Measurements from ENCODE around the gene ATPAF1. TPM values are rescaled to one million over a fixed set of nuclear protein-coding genes. Genes with fewer than 3 reads are reported as not detected.
"Not testable (repeated sequence)": the region's sequence is repeated elsewhere in the genome, so short reads cannot be mapped to it uniquely, and the experiment has no call there.

Gene ATPAF1
- total RNA-seq, 1 experiment from 2014 or later: 75.1 TPM

DNA sequence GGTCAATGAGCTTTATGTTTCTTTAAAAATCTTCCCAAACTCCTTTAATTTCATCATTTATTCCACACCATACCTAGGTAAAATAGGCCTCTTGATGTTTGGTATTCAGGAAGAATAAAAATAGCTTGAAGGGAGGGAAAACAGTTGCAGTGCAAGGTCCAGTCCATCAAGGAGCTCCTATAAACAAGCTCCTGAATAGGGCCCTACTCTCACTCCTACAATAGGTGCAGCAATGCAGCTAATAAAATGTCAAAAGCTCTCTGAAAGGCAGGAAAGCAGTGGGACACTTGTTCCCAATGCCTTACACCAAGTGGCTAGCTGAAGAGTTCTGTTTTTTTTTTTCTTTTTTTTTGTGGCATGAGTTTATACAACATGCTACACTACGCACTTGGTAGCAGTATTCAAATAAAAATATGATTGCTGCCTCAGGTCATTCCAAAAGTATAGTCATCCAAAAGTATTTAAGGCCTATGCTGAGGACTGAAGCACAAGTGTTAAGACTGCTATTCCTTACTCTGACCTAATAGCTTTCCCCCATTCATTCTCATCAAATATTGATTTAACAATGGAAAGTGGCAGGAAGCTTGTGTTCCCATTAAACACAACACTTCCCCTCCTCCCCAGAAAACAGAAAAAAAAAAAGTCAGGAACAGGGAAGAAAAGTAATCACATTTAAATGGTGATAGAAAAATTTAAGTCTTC is 13.3 kb upstream of the ATPAF1 start:
- DNase-seq (ENCODE audit: low read depth): no peak

DNA sequence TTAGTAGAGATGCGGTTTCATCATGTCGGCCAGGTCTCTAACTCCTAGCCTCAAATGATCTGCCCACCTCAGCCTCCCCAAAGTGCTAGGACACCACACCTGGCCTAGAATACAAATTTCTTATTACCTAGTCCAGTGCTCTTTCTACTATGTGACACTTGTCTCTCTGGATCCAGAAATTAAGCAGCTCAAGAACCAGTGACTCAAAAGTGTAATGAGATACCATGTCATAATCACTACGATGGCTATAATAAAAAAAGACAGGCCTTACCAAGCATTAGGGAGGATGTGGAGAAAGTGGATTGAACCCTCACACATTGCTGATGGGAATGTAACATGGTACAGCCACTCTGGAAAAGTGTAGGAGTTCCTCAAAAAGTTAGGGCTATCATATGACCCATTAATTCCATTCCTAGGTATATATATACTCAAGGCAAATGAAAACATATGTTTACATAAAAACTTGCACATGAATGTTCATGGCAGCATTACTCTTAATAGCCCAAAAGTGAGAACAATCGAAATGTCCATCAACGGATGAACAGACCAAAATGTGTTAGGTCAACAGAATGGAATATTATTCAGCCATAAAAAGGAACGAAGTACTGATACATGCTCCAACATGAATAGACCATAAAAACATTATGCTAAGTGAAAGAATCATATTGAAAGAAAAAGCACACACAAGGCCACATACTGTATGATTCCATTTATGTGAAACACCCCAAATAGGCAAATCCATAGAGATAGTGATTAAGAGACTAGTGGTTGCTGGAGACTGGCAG is 11.8 kb upstream of the ATPAF1 start:
- no peak for DNase-seq (ENCODE audit: low read depth)

- DNase-seq (ENCODE audit: low read depth): no peak
Measured at GRCh38 chr1:46677339-46677738, 9.2 kb upstream of the ATPAF1 start.

- DNase-seq (ENCODE audit: low read depth): no peak
Measured at GRCh38 chr1:46676531-46676930, 8.4 kb upstream of the ATPAF1 start.

DNA sequence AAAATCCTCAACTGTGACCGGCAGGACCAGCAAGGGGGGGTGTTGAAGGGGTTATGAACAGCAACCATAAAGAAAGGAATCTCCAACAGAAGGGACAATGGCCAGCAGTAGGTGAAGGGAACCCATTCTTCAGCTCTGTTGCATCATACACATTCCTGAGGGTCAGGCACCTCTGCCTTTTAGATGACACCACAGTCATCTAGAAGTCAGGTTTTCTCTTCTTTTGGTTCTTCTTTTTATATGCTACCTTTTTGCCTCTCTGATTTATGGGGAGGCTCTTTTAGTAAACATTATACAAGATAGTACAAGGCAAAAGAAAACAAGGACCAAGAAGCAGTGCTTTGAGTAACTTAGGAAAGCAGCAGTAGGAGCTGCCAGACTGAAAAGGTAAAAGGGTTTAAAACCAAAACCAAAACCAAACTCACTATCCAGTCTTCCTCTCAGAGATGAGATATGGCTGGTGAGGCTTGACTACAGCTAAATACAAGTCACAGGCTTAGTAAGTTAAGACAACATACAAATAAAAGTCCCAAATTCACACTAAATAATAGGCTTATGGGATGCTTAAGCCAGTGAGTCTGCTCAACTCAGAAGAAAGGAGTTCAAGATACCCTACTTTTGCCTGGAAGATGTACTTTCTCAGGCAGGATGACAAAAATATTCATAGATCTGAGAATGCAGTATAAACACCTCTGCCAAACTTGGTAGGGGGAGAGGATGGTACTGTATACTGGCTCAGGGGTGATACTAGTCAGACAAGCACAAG is 7.6 kb upstream of the ATPAF1 start:
- no peak for DNase-seq (ENCODE audit: low read depth)

- DNase-seq (ENCODE audit: low read depth): peak; percentile 55
Measured at GRCh38 chr1:46673749-46674182, 5.6 kb upstream of the ATPAF1 start.

GRCh38 chr1:46672696-46673095 is 4.5 kb upstream of the ATPAF1 start:
- no peak for DNase-seq (ENCODE audit: low read depth)

DNA sequence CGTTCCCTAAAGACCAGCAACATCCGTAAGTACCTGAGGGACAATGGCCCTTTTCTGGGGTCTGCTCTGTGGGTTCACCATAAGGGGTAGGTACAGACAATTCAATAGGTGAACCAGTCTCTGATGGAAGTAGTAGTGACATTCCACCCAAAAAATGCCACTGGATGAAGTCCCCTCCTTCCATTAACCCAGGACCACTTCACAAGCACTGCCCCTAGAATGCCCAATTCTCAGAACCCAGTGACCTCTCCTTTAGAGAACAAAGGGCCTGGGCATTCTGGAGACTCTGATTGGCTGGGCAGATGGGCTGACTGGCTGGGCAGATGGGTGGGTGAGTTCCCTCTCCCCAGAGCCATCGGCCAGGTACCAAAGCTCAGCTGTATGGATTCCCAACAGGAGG is 3.4 kb upstream of the ATPAF1 start, which contains the start of gene TEX38:
Gene TEX38 (plus strand): TSS at position 301 of the 400 bp plus-strand sequence. CDS start 81 bp downstream, at position 382.
- no peak for DNase-seq (ENCODE audit: low read depth)

GRCh38 chr1:46670134-46670533 is 2.0 kb upstream of the ATPAF1 start:
- DNase-seq (ENCODE audit: low read depth): no peak

- no peak for DNase-seq (ENCODE audit: low read depth)
Measured at GRCh38 chr1:46665983-46666382, 2.2 kb downstream of the ATPAF1 start.

GRCh38 chr1:46662919-46663318 is 5.2 kb downstream of the ATPAF1 start:
- not testable (repeated sequence) for DNase-seq (ENCODE audit: low read depth)

DNA sequence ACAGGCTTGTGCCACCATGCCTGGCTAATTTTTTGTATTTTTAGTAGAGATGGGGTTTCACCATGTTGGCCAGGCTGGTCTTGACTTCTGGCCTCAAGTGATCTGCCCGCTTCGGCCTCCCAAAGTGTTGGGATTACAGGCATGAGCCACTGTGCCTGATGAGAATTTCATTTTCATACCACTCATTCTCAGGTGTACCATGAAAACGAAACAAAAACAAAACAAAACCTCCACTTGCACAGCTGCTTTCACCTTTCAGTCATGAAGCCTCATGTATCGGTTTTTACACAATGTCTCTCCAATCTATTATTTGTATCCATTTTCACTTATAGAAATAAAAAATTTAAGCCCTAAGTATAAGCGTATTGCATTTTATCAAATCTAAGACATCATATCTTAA is 8.0 kb downstream of the ATPAF1 start:
- DNase-seq (ENCODE audit: low read depth): not testable (repeated sequence)

DNA sequence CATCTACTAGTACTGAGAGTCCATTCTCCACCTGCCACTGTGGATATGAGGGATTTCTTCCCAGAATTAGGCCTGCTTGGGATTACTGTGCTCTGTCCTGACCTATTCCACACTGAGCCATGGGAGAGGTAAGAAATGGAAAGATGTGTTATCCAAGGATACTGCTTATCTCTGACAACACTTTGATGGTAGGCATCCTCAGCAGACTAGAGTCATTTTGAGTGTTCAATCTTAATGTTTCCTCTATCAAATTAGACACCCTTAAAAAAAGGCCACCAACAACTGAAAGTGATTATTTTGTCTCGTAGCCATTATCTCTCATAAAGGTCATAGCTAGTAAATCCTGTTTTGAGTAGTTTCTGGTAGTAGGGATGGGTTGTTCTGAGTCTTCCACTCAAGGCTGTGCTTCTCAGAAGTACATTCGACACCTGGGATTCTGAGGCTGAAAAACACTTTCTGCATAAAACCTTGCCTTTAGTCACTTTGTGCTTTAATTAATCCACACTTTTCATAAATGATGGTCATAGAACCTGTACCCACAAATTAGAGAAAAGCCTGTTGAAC is 8.8 kb downstream of the ATPAF1 start:
- DNase-seq (ENCODE audit: low read depth): no peak

DNA sequence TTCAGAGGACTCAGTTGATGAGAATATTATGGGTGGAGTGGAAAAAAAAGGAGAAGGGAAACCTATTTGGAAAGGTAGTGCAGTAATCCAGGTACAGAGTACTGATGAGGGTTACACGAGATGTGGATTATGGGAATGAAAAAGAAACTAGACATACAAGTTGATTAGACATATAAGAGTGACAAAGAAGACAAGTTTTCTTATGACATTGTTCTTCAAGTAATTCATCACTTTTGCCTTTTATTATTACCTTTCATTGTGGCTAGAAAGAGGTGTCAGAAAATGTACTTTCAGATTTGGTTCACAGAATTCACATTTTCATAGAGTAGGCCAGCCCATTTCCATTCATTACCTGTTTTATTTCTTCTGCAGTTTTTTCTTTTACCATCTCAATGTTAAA is 10.4 kb downstream of the ATPAF1 start:
- no peak for DNase-seq (ENCODE audit: low read depth)

DNA sequence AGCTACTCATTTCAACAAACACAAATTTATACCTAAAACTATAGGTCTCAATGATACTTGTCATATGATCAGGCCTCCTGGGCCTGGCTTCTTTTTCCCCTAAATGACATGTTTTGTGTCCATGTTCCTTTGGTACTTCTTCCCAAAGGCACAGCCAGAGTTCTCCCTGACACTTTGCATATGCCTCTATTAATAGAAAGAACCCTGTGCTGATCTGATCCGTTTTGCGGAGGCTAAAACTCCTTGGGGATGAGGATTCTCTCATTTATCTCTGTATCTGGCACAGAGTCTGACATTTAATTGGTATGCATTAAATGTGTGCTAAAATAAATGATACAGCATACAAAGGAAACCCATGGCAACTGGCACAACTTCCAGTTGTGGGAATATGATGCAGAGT is 11.5 kb downstream of the ATPAF1 start:
- DNase-seq (ENCODE audit: low read depth): no peak

DNA sequence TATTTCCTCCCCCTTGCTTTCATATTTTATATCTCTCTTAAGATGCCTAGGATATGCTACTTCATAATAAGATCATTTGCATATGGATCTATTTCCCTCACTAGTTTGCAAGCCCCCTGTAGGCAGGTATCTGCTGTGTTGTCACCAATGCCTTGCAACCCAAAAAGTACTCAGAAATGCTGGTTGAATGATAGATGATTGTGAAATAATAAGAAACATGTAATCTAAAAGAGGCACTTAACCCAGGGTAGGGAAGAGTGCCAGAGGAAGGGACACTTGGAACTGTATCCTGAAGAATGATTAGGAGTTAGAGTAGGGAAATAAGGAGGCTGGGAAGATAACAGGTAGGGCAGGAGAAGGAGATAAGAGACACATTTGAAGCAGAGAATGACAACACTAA is 12.3 kb downstream of the ATPAF1 start:
- no peak for DNase-seq (ENCODE audit: low read depth)

DNA sequence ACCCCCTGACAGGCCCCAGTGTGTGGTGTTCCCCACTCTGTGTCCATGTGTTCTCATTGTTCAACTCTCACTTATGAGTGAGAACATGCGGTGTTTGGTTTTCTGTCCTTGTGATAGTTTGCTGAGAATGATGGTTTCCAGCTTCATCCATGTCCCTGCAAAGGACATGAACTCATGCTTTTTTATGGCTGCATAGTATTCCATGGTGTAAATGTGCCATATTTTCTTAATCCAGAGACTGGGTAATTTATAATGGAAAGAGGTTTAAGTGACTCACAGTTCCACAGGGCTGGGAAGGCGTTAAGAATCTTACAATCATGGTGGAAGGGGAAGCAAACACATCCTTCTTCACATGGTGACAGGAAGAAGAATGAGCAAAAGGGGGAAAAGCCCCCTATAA is 13.5 kb downstream of the ATPAF1 start:
- DNase-seq (ENCODE audit: low read depth): not testable (repeated sequence)

DNA sequence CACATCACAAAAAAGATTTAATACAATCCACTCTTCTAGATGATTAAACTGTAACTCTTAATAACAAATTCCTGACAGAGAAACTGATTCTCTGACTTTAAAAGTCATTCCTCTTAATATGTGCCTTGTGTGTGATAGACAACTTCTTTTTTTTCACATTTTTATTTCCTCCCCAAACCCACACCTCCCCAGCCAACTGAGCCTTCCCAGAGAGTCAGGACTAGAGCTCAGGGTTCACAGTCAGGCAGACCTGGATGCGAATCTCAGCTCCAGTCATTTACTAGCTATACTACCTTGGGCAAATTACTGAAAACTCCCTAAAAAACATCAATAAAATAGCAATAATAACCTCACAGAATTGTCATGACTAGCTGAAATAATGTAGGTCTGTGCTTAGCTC is 14.2 kb downstream of the ATPAF1 start:
- no peak for DNase-seq (ENCODE audit: low read depth)

DNA sequence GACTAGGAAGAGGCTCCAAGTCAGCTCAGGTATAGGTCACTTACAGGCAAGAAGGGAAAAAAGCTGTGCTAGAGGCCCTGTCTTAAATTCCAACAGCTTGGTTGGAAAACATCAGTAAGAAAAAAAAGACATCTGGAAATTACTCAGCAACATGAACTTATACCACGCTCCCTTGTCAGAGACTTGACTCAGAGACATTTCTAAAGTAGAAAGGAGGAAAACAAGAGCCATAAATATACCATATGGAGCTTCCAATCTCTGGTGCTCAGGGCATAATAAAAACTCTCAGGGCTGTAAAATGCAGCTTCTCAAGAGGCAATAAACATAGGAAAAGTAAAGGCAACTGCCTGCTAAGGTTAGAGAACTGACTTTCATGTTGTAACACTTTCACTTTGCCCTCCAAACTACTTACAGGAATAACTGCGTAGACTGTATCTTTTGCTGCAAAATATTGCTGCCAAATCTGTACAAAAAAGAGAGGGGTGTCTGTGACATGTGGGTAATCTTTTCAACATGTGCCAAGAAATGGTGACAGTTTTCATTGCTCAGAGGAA is 14.7 kb downstream of the ATPAF1 start:
- DNase-seq (ENCODE audit: low read depth): no peak

DNA sequence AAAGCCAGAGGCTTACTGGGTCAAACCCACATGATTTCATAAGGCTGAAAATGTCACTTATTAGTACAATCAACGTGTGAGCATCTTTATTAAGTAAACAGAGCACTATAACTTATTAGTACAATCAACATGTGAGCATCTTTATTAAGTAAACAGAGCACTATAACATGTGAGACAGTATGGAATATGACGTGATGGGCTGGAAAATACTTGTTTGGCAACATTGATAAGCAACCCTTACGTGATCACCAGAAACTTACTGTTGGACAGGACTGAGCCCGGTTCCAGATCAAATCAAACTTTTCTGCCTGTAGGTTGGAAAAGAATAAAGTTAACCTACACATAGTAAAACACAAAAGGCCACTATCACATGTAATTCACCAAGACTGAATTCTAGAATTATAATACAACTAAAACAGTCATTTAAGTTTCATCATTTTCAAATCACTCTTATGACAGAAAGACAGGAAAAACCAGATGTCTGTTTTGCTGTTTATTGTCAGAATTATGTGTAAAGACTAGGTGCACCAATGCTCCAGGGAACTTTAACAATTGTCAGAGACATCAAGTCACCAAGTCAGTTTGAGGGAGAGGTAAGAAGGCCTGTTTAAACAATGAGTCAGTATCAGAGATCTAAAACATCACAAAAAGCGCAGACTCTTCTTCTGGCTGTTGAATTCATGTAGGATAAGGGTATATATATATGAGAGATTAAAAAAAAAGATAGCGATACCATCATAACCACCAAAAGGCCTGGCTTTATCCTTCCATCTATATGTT is 15.7 kb downstream of the ATPAF1 start:
- DNase-seq (ENCODE audit: low read depth): no peak

DNA sequence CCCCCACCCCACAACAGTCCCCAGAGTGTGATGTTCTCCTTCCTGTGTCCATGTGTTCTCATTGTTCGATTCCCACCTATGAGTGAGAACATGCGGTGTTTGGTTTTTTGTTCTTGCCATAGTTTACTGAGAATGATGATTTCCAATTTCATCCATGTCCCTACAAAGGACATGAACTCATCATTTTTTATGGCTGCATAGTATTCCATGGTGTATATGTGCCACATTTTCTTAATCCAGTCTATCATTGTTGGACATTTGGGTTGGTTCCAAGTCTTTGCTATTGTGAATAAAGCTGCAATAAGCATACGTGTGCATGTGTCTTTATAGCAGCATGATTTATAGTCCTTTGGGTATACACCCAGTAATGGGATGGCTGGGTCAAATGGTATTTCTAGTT is 17.0 kb downstream of the ATPAF1 start:
- not testable (repeated sequence) for DNase-seq (ENCODE audit: low read depth)

Measured in RPMI7951 (cell line).